HT1080 (cell line): ENCODE measurements around the gene TEX48. TPM values are rescaled to one million over a fixed set of nuclear protein-coding genes. Genes with fewer than 3 reads are reported as not detected.

Source experiments
- DNase-seq: peaks from one replicate; pipeline ENCODE4 v3.0.0-alpha.2; 2015; ENCODE audit warnings: low read depth
- total RNA-seq: library from RNA; depleted of rRNA; stranded (reverse); fragments of >200 nt; shearing (Covaris generic); gene quantifications from 2 replicates; pipeline ENCODE4 v1.2.3, GENCODE V29; 2014

Gene TEX48
- total RNA-seq, 1 experiment from 2014 or later, result 0.96 TPM

DNA sequence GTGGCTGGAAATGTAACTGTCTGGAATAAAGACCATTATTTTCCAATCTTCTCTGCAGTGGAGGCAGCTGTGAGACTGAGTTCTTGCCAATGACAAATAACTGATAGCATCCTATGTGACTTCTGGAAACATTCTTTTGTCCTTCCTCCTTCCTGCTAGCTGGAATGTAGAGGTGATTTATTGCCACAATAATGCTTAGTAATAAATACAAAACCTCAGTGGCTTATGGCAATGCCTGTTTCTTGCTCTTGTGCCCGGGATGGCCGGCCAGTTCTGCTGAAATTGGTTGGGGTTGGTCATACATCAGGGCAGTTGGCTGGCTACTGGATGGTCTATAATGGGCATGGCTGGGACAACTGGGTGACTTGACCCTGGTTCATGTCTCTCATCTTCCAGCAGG is 12.2 kb upstream of the TEX48 start:
- DNase-seq, result peak; percentile 42

DNA sequence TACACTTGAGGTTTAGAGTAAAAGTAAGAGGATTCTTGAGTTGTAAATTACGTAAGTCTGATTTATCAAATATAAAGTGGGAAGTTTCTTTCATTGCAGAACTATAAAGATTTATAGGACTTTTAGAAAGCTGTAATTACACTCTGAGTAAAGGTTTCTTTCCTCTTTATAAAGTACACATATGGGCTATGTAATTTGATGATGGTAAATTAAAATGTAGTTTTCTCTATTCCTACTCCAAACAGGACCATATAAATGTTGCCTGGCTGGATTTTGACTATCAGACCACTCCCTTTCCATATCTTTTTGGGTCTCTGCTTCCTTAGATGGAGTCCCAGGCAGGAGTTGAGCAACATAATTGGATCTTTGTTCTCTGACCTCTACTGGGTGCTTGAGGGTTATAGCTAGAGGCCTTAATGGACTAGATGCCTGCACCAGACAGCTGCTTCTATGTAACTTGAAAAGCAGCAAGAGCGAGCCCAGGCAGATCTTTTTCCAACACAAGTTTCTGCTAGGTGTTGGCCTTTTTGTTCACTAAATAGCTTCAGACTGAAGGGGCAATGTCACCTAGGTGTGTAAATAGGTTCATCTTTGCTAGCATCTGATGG is 11.4 kb upstream of the TEX48 start:
- DNase-seq, result no peak

DNA sequence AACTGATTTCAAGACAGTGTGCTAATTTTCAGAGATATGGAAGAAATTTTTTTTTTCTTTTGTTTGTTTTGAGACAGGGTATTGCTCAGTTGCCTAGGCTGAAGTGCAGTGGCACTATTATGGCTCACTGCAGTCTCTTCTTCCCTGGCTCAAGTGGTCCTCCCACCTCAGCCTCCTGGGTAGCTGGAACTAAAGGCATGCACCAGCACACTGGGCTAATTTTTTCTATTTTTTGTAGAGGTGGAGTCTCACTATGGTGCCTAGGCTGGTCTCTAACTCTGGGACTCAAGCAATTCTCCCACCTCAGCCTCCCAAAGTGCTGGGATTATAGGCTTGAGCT is 9.9 kb upstream of the TEX48 start:
- DNase-seq, result no peak

DNA sequence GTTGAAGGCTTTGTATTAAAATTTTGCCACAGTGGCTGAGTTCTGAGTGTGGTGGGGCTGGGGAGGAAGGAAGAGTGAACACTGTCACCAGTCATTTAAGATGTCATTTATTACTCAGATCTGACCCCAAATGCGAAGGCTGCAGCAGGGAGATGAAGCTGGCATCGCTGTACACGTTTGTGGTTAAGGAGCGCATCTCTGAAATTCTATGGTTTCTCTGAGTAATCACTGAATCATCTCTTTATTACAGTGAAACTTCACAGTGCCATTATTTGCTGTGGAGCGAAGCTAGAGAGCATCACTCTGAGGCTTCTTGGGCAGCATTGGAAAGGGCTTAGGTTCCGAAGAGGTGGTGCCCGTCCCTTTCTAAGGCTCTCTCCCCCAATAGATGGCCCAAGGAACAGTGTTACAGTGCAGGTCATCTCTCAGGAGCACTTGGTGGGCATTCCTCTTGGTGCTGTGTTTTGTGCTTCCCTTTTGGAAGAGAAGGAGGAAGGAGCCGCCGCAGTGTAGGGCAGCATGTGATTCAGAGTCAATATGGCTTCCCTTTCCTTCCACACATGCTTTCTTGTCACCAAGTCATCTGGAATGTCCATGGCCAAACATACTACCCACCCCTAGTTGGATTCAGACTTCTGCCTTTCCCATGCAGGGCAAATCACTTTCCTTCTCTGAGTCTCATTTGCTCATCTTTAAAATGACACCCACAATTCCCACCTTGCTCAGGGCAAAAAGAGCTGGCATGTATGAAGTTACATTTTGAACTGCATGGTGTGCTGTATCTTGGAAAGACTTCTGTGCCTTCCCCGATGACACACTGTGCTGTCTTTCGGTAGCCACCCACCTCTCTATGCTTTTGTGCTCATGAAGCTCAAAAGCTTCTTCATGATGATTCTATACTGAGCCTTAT is 9.3 kb upstream of the TEX48 start:
- DNase-seq, result peak; percentile 97

DNA sequence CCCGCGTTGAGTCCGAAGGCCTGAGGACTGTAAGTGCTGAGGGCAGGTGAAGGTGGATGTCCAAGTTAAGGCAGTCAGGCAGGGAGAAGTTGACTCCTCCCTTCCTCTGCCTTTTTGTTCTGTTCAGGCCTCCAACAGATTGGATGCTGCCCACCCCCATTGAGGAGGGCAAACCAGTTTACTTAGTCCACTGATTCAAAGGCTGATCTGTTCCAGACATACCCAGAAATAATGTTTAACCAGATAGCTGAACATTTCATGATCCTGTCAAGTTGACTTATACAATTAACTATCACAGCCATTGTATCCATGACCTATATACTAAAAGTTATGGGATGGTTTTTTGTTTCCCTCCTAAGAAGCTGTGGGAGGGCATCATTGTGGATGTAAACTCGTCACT is 8.3 kb upstream of the TEX48 start:
- DNase-seq, result peak; percentile 18

DNA sequence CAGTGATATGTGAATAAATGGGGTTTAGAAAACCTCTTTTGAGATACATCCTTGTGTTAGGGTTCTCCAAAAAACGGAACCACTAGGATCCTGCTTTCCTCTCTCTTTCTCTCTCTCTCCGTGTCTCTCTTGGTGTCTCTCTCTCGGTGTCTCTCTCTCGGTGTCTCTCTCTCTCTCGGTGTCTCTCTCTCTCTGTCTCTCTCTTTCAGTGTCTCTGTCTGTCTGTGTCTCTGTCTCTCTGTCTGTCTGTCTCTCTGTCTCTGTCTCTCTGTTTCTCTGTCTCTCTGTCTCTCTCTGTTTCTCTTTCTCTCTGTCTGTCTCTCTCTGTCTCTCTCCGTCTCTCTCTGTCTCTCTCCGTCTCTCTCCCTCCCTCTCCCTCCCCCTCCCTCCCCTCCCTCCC is 7.8 kb upstream of the TEX48 start:
- no peak for DNase-seq

DNA sequence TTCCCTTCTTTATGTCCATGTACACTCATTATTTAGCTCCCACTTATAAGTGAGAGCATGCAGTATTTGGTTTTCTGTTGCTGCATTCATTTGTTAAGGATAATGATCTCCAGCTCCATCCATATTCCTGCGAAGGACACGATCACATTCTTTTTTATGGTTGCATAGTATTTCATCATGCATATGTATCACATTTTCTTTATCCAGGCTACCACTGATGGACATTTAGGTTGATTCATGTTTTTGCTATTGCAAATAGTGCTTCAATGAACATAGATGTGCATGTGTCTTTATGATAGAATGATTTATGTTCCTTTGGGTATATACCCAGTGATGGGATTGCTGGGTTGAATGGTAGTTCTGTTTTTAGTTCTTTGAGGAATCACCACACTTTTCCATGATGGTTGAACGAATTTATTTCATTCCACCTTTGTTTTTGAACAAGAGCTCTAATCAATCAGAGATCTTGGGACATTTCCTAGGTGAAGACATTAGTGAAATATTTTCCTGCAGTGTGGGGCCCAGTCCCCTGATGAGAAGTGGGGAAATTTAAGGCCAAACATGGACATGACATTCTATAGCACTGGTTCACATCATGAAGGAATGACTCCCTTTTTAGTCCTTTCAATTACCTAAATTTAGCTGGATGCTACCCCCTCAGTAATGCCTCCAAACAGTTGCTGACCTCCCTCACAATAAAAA is 7.1 kb upstream of the TEX48 start:
- no peak for DNase-seq

DNA sequence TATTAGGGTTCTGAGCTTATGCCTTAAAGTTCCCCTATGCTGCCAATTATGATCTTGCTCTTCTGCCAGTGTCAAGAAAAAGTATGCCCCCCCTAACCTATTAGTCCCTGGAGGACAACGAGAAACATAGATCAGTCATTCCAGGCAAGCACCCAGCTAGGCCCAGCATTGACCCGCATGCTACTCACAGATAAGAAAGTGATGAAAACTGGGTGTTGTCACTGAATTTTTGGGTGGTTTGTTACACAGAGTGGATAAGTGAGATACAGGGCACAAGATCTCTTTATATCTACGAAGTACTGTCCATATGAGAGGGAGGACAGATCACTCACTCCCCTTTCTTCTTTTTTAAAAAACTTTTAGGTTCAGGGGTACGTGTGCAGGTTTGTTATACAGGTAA is 6.4 kb upstream of the TEX48 start:
- no peak for DNase-seq

DNA sequence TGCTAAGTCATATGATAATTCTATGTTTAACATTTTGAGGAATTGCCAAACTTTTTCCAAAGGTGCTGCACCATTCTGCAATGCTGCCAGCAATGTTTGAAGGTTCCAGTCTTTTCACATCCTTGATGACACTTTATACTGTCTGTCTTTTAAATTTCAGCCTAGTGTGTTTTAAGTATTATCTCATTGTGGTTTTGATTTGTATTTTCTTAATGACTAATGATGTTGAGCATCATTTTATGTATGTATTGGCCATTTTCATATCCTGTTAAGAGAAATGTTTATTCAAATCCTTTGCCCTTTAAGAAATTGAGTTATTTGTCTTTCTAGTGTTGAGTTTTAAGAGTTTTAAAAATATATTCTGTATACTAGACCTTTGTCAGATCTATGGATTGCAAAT is 5.0 kb upstream of the TEX48 start:
- DNase-seq, result peak; percentile 75

DNA sequence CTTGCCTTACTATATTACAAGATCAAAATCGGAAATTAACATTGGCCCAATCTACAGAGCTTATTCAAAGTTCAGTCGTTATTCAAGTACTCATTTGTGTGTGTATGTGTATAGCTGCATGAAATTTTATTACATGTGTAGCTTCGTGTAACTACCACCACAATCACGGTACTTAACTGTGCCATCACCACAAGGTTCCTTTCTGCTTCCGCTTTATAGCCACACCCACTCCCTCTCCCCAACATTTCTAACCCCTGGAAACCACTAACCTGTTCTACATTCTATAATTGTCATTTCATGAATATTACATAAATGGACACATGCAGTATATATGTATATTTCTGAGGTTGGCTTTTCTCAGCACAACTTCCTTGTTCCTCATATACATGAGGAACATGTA is 4.0 kb upstream of the TEX48 start:
- DNase-seq, result no peak

DNA sequence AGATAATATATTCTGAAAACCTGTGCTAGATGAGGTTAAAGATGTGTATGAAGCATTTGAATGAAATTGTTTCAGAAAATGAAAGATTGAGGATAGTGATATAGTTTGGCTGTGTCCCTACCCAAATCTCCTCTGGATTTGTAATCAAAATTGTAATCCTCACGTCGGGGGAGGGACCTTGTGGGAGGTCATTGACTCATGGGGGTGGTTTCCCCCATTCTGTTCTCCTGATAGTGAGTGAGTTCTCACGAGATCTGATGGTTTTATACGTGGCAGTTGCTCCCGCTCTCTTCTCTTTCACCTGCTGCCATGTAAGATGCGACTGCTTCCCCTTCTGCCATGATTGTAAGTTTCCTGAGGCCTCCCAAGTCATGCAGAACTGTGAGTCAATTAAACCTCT is 2.0 kb upstream of the TEX48 start:
- no peak for DNase-seq

DNA sequence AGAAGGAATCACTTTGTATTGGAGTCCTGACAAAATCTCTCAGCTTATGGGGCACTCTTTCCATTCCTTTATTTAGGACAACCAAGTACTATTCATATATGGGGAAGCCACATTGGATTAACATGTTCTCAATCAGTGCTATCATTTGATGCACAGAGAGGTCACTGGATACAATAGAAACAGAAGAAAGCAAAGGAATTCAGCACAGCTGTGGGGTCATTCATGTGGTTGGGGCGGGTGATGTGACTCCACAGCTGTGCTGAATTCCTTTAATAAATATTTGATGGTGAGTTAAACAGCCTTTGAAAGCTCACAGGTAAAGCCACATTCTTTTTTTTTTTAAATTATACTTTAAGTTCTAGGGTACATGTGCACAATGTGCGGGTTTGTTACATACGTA is 854 bp upstream of the TEX48 start:
- no peak for DNase-seq

DNA sequence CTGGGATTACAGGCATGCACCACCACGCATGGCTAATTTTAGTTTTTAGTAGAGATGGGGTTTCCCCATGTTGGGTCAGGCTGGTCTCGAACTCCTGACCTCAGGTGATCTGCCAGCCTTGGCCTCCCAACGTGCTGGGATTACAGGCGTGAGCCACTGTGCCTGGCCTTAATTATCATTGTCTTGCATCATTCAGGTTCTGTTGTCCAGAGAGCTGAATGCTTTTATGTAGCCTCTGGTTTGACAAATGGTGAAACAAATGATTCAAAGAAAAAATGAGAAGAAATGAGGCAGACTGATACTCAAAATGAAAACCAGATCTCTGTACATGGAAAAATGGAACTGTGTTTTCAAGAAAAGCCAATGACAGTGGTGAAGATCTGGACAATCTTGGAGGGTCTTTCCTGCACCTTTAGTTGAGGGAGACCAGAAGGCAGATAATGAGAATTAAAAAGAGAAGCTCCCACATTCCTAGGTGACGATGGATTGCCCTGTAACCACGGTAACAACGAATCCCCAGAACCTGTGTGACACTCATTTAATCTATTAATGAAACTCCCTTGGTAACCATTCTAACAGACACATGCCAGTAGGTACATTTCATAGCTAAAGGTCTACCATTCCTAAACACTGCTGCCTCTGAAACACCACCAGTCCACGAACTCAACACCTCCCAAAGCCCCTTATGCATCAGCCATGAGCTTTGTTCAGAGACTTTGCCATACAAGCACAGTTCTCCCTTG is 1.6 kb downstream of the TEX48 start:
- DNase-seq, result no peak

DNA sequence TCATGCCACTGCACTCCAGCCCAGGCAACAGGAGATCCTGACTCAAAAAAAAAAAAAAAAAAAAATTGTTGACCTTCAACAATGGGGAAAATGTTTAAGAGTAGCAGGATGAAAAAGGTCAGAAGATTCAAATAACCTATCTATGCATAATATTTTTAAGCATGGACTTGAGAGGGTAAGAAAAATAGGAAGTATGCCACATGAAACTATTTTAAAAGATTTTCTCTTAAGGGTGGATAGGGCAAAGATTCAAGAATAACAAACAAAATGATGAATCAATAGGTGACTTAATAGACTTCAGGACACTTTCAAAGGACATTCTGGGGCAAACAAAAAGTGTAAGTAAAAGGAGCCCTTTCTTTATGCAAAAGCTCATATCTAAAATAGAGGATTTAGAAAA is 3.2 kb downstream of the TEX48 start:
- no peak for DNase-seq

DNA sequence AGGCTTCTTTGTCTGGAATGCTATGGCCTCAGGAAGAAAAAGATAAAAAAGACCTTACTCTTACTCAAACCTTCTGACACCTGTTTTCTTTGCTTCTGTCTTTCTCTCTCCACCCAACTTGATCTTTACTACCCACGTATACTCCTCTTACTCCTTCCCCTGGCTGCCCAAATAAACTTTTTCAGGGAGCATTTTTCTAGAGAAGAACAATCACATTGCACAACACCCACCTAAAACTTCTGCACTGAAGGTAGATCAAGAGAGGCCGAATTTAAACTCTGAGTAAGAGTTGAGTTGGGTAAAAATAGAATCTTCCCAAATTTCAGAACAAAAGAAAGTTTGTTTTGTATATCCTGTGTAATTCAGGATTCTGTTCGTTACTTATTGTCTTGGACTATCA is 3.9 kb downstream of the TEX48 start:
- no peak for DNase-seq

DNA sequence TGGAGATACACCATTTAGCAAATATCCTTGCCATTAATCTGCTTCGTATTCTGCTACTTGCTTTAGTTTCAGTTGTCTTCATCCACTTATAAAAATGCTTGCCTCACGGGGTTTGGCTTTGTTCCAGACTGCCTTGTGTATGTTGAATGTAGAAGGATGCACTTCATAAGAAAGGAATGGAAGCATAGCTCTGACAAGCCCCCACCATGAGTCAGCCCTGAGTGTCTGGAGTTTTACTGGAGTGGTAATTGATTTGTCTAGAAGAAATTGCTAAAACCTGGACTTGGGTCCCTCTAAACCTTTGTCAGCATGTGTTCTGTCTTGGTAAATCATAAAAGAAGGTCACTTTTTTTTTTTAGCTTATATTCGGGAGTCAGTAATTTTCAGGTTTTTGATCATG is 4.6 kb downstream of the TEX48 start:
- peak; percentile 97 for DNase-seq

DNA sequence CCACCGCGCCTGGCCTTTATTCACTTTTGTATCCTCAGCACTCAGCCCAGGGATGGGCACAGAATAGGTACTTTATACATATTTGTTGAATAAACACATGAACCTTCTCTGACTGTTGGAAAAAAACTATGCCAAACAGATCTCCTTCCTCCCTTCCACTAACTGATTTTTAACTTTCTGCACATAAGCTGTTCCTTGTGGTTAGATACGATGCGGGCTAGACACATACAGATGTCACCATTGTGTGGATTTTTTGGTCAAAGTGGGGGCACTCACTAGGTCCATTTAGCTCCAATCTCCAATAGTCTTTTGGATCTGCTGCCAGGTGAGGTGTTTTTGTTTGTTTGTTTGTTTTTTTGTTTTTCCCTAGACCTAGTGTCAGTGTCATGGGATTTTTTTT is 5.1 kb downstream of the TEX48 start:
- no peak for DNase-seq

DNA sequence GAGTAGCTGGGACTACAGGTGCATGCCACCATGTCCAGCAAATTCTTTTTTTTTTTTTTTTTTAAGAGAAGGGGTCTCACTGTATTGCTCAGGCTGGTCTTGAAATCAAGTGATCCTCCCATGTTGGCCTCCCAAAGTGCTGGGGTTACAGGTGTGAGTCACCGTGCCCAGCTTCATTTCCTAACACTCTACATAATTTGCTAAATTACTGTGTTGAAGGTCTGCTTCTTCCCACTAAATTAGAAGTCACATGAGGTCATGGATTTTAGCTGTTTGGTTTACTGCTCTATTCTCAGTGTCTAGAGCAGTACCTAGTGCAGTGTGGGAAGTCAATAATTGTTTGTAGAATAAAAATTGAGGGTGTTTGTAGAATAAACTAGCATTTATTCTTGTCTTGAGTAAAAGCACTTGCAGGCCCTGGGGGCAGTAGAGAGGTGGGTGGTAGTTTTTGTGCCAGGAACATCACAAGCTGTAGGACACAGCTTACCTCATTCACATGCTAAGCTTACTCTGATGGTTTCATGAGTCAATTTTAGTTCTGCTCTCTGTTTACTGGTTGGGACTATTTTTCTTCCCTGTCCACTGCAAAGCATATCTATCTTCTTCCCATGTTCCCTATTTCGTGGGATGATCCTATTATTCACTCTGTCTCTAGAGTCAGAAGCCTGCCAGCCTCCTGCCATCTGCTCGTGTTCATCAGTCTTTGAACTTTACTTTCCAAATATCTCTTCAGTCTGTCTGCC is 7.0 kb downstream of the TEX48 start:
- DNase-seq, result no peak

DNA sequence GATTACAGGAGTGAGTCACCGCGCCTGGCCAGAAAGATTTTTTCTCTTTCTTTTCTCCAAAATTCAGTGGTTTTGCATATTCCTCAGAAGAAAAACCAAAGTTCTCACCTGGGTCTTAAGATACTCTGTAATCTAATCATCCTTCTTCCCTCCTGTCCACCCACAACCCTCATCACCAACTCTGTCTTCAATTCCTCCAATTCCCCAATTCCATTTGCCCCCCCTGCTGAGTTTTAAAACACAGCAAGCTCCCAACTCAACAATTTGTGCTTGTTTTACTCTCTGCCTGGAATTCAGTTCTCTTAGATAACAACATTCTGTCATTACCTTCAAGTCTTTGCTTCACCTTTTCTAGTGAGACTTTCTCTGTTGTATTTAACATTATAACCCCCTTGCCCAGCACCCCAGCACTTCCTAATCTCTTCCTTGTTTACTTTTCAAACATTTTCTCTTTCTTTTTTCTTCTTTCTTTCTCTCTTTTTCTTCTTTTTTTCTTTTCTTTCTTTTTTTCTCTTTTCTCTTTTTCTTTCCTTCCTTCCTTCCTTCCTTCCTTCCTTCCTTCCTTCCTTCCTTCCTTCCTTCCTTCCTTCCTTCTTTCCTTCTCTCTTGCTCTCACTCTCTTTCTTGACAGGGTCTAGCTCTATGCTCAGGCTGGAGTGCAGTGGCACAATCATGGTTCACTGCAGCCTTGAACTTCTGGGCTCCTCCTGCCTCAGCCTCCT is 7.8 kb downstream of the TEX48 start:
- no peak for DNase-seq

DNA sequence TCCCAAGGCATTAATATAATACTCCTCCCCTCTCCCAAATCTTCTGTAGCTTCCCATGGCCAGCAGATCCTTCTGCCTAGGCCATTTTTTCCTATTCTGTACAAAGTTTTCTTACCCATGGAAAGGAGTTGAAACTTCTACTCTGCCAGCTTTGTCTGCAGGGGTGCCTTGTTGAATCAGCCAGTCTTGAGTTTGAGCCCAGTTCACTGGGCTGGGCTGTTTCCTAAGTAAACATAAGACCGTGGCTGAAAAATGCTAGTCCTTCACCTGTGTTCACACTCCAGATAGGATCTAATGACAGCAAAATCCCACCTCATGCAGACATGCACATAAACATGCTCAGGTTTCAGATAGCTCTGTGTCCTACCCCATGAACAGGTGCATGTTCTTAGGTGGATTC is 10.4 kb downstream of the TEX48 start:
- DNase-seq, result no peak

DNA sequence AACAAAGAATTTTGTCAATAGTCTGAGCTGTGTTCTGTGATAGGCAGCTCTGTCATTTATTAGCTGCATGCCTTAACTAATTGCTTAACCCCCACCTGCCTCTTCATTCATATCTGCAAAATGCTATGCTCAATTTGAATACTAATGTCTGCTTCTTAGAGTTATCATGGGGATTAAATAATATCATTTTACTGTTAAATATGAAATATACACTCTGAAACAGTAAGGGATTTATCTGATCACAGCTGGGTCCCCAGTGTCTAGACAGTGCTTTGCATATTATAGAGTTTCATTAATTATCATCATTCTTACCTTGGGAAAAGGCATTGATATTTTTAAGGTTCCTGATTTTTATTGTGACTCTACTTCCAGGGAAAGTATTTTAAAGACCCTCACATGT is 12.0 kb downstream of the TEX48 start:
- no peak for DNase-seq
